Choroid plexus epithelial cell (primary cell): Measurements from ENCODE around the gene CDK2.
A peak's percentile ranks its signal among the peaks of the same experiment; 100 is the strongest.

ENCODE experiments used
- DNase-seq: peaks from one replicate; pipeline ENCODE4 v3.0.0-alpha.2; 2010; ENCODE audit warnings: low read depth
- H3K4me3 ChIP-seq: 2 replicates; pipeline ENCODE4 v1.5.1; 2011; ENCODE audit warnings: low read depth, mild to moderate bottlenecking, control low read depth, low read length, moderate library complexity
- CTCF ChIP-seq: conservative IDR thresholded peaks from 2 replicates; pipeline ENCODE4 v1.5.1; 2011; ENCODE audit warnings: low read depth, mild to moderate bottlenecking, control low read depth, inconsistent platforms, low read length, moderate library complexity

Gene CDK2

DNA sequence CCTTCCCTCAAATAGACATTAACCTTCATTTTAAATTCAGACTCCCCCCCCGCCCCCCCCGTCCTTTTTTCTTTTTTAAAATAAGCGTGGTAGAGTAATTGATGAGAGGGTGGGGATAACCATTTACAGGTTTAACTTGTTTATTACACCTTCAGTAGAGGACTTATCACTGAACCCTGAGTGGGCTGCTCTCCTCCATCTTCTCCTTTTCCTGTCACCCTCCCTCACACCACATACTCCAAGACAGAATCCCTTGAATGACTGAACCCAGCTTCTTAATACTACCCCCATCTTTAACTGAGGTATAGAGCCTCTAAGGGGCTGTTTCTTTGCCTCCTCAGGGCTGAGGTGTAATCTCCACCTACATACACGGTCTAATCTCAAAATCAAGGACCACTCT lies 50.6 kb downstream of the CDK2 start:
- no peak overlapping the region for H3K4me3 ChIP-seq
- DNase-seq, result no peak
- no peak for TF ChIP-seq CTCF

- no peak for DNase-seq
- no peak for TF ChIP-seq CTCF
- H3K4me3 ChIP-seq, result no peak overlapping the region
These were observed 51.7 kb downstream of the CDK2 start for GRCh38 chr12:56018356-56018755.

GRCh38 chr12:56020423-56021184 lies 54.0 kb downstream of the CDK2 start, which contains the start of gene IKZF4:
TSS of gene IKZF4 (plus strand) at chr12:56021043. CDS start at chr12:56021494, 451 bp downstream.
- peak within 1 kb of the TSS; percentile 47 for H3K4me3 ChIP-seq
- no peak for TF ChIP-seq CTCF
- peak; percentile 71 for DNase-seq

- TF ChIP-seq CTCF, result peak; percentile 8
- DNase-seq, result peak; percentile 17
- H3K4me3 ChIP-seq, result peak overlapping the region; percentile 47
These were observed 55.4 kb downstream of the CDK2 start for GRCh38 chr12:56021889-56022497.
